Measurements from ENCODE around the gene ASIC4. TPM values are rescaled to one million over a fixed set of nuclear protein-coding genes. Genes with fewer than 3 reads are reported as not detected.

ASIC4 gene
- total and polyA plus RNA-seq, 2 of the 13 experiments (the other 11 are each of a cell fraction or from before 2014, with no cell fraction given): 0.03 TPM; not detected in 1

DNA sequence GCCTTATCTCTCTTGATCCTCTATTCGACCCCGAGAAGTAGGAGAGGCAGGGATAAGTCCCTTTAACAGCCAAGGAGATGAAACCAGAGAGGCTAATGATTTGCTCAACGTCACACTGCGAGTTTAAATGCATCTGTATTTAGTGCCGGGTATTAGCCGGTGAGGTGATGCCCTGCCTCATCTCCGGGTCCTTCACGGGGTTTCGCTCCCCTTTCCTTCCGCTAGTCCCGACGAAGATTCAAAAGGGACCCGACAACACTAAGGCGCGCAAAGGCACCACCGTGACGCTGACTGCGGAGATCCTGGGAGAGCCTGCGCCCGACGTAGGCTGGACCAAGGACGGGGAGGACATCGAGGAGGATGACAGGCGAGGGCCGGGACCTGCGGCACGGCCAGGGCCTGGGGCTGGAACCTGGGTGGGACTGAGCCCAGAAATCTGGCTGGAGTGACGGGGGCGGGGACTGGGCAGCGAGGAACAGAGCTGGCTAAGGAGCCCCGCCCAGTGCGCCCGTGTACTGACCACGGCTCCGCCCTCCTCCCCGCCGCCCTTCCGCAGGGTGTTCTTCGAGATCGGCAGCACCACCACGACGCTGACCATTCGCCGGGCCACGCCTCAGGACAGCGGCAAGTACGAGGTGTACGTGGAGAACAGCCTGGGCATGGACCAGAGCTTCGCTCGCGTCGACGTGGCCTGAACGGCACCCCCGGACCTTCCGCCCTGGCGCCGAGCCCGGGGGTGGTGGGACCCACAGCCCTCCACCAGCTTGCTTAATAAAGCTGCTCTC, 16.6 kb upstream of the ASIC4 start (continued):
- TF ChIP-seq, protein P1, sequence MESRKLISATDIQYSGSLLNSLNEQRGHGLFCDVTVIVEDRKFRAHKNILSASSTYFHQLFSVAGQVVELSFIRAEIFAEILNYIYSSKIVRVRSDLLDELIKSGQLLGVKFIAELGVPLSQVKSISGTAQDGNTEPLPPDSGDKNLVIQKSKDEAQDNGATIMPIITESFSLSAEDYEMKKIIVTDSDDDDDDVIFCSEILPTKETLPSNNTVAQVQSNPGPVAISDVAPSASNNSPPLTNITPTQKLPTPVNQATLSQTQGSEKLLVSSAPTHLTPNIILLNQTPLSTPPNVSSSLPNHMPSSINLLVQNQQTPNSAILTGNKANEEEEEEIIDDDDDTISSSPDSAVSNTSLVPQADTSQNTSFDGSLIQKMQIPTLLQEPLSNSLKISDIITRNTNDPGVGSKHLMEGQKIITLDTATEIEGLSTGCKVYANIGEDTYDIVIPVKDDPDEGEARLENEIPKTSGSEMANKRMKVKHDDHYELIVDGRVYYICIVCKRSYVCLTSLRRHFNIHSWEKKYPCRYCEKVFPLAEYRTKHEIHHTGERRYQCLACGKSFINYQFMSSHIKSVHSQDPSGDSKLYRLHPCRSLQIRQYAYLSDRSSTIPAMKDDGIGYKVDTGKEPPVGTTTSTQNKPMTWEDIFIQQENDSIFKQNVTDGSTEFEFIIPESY (CRISPR knock-in tag; IDR thresholded peaks at IDR 0.05): no peak; the same call in 1 of the 2 replicates
- TF ChIP-seq JARID2 (CRISPR knock-in tag; IDR thresholded peaks at IDR 0.05; ENCODE audit: insufficient replicate concordance): no peak
- no peak for TF ChIP-seq TP53 (CRISPR knock-in tag; conservative IDR thresholded peaks at IDR 0.05)
- no peak for TF ChIP-seq ONECUT2 (CRISPR knock-in tag; IDR thresholded peaks at IDR 0.05)
- TF ChIP-seq, protein P2, sequence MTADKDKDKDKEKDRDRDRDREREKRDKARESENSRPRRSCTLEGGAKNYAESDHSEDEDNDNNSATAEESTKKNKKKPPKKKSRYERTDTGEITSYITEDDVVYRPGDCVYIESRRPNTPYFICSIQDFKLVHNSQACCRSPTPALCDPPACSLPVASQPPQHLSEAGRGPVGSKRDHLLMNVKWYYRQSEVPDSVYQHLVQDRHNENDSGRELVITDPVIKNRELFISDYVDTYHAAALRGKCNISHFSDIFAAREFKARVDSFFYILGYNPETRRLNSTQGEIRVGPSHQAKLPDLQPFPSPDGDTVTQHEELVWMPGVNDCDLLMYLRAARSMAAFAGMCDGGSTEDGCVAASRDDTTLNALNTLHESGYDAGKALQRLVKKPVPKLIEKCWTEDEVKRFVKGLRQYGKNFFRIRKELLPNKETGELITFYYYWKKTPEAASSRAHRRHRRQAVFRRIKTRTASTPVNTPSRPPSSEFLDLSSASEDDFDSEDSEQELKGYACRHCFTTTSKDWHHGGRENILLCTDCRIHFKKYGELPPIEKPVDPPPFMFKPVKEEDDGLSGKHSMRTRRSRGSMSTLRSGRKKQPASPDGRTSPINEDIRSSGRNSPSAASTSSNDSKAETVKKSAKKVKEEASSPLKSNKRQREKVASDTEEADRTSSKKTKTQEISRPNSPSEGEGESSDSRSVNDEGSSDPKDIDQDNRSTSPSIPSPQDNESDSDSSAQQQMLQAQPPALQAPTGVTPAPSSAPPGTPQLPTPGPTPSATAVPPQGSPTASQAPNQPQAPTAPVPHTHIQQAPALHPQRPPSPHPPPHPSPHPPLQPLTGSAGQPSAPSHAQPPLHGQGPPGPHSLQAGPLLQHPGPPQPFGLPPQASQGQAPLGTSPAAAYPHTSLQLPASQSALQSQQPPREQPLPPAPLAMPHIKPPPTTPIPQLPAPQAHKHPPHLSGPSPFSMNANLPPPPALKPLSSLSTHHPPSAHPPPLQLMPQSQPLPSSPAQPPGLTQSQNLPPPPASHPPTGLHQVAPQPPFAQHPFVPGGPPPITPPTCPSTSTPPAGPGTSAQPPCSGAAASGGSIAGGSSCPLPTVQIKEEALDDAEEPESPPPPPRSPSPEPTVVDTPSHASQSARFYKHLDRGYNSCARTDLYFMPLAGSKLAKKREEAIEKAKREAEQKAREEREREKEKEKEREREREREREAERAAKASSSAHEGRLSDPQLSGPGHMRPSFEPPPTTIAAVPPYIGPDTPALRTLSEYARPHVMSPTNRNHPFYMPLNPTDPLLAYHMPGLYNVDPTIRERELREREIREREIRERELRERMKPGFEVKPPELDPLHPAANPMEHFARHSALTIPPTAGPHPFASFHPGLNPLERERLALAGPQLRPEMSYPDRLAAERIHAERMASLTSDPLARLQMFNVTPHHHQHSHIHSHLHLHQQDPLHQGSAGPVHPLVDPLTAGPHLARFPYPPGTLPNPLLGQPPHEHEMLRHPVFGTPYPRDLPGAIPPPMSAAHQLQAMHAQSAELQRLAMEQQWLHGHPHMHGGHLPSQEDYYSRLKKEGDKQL (CRISPR knock-in tag; IDR thresholded peaks at IDR 0.05; ENCODE audit: low read depth): no peak
- TF ChIP-seq ZNF772 (CRISPR knock-in tag; IDR thresholded peaks at IDR 0.05): peak; percentile 44
- TF ChIP-seq, protein P3, sequence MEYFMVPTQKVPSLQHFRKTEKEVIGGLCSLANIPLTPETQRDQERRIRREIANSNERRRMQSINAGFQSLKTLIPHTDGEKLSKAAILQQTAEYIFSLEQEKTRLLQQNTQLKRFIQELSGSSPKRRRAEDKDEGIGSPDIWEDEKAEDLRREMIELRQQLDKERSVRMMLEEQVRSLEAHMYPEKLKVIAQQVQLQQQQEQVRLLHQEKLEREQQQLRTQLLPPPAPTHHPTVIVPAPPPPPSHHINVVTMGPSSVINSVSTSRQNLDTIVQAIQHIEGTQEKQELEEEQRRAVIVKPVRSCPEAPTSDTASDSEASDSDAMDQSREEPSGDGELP (IDR thresholded peaks at IDR 0.05; ENCODE audit: borderline replicate concordance, low read depth): no peak; the same call in 1 of the 2 replicates
- peak; percentile 77; the same call in 1 of the 2 replicates for TF ChIP-seq MAF1 (CRISPR knock-in tag; IDR thresholded peaks at IDR 0.05; ENCODE audit: borderline replicate concordance)
- TF ChIP-seq, protein P4, sequence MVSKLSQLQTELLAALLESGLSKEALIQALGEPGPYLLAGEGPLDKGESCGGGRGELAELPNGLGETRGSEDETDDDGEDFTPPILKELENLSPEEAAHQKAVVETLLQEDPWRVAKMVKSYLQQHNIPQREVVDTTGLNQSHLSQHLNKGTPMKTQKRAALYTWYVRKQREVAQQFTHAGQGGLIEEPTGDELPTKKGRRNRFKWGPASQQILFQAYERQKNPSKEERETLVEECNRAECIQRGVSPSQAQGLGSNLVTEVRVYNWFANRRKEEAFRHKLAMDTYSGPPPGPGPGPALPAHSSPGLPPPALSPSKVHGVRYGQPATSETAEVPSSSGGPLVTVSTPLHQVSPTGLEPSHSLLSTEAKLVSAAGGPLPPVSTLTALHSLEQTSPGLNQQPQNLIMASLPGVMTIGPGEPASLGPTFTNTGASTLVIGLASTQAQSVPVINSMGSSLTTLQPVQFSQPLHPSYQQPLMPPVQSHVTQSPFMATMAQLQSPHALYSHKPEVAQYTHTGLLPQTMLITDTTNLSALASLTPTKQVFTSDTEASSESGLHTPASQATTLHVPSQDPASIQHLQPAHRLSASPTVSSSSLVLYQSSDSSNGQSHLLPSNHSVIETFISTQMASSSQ (IDR thresholded peaks at IDR 0.05; ENCODE audit: low read depth): no peak
- TF ChIP-seq, protein P4 (CRISPR knock-in tag; IDR thresholded peaks at IDR 0.05; ENCODE audit: borderline replicate concordance): no peak
- no peak for TF ChIP-seq TCF7 (IDR thresholded peaks at IDR 0.05; ENCODE audit: low read depth)
- TF ChIP-seq AHR (CRISPR knock-in tag; IDR thresholded peaks at IDR 0.05): peak; percentile 87; the same call in 1 of the 2 replicates
- TF ChIP-seq ZNF232 (CRISPR knock-in tag; IDR thresholded peaks at IDR 0.05; ENCODE audit: borderline replicate concordance): no peak
- TF ChIP-seq ZBTB21 (CRISPR knock-in tag; IDR thresholded peaks at IDR 0.05): no peak
- no peak for TF ChIP-seq NR3C1 (CRISPR knock-in tag; IDR thresholded peaks at IDR 0.05)
- TF ChIP-seq SCMH1 (CRISPR knock-in tag; IDR thresholded peaks at IDR 0.05; ENCODE audit: borderline replicate concordance): no peak
- no peak for TF ChIP-seq THAP11 (CRISPR knock-in tag; IDR thresholded peaks at IDR 0.05)

Data from HepG2 (cell line).